HepG2 (cell line): ENCODE data around the gene CDH22. TPM values are rescaled to one million over a fixed set of nuclear protein-coding genes. Genes with fewer than 3 reads are reported as not detected.

Source experiments
- CBX5 ChIP-seq: sonication (generic); formaldehyde crosslinking; IDR thresholded peaks from 2 replicates; pipeline ENCODE4 v1.4.0; 2020; ENCODE audit warnings: missing genetic modification reagents, borderline replicate concordance
- JUNB ChIP-seq: sonication (generic); formaldehyde crosslinking; IDR thresholded peaks from 2 replicates; pipeline ENCODE4 v1.8.0; 2022; ENCODE audit warnings: missing genetic modification reagents, mild to moderate bottlenecking, borderline replicate concordance
- KDM4B ChIP-seq: sonication (generic); formaldehyde crosslinking; IDR thresholded peaks from 2 replicates; pipeline ENCODE4 v1.4.0; 2020; ENCODE audit warnings: missing genetic modification reagents
- KLF16 ChIP-seq, 2 experiments: sonication (generic) in 1 of 2; formaldehyde crosslinking in 1 of 2; IDR thresholded peaks; 2 replicates each; pipeline versions ENCODE4 v1.6.1 to v1.8.0; 2016 to 2023; ENCODE audit warnings: missing genetic modification reagents in 2 of 2, missing compliant biosample characterization in 1 of 2
- KLF6 ChIP-seq: IDR thresholded peaks from 2 replicates; pipeline ENCODE4 v1.8.0; 2016; ENCODE audit warnings: missing biosample characterization, missing genetic modification reagents
- MAZ ChIP-seq, 2 experiments: sonication (generic) in 1 of 2; formaldehyde crosslinking in 1 of 2; IDR thresholded peaks; 2 replicates each; pipeline versions ENCODE4 v1.5.0 to v1.6.1; 2012 to 2020; ENCODE audit warnings: low read depth in 2 of 2, mild to moderate bottlenecking in 2 of 2, borderline replicate concordance in 1 of 2, improper control_type of control experiment in 1 of 2, low read length in 1 of 2, missing genetic modification reagents in 1 of 2, moderate library complexity in 1 of 2
- MEIS1 ChIP-seq: sonication (generic); formaldehyde crosslinking; IDR thresholded peaks from 2 replicates; pipeline ENCODE4 v1.9.0; 2021; ENCODE audit warnings: mild to moderate bottlenecking, missing genetic modification reagents, moderate library complexity, borderline replicate concordance
- MIER3 ChIP-seq: IDR thresholded peaks from 2 replicates; pipeline ENCODE4 v1.6.1; 2016; ENCODE audit warnings: missing compliant biosample characterization, borderline replicate concordance
- SOX6 ChIP-seq, 2 experiments: fragments of 450-650 bp in 1 of 2; sonication (generic) in 1 of 2; formaldehyde crosslinking in 1 of 2; IDR thresholded peaks; 2 replicates each; pipeline versions ENCODE4 v1.4.0 to v1.6.1; 2017 to 2020; ENCODE audit warnings: antibody characterized with exemption in 1 of 2, mild to moderate bottlenecking in 1 of 2, missing genetic modification reagents in 1 of 2
- SRY ChIP-seq: sonication (generic); formaldehyde crosslinking; IDR thresholded peaks from 2 replicates; pipeline ENCODE4 v1.8.0; 2022; ENCODE audit warnings: mild to moderate bottlenecking, missing genetic modification reagents
- STAT5B ChIP-seq: sonication (generic); formaldehyde crosslinking; IDR thresholded peaks from 2 replicates; pipeline ENCODE4 v1.4.0; 2020; ENCODE audit warnings: missing genetic modification reagents
- TAF1 ChIP-seq: sonication (generic); formaldehyde crosslinking; IDR thresholded peaks from 2 replicates; pipeline ENCODE4 v1.4.0; 2020; ENCODE audit warnings: missing genetic modification reagents
- TEAD3 ChIP-seq: optimal IDR thresholded peaks from 2 replicates; pipeline ENCODE3; 2016; ENCODE audit warnings: borderline replicate concordance
- ZNF335 ChIP-seq: sonication (generic); formaldehyde crosslinking; IDR thresholded peaks from 2 replicates; pipeline ENCODE4 v1.4.0; 2020; ENCODE audit warnings: missing genetic modification reagents
- ZNF430 ChIP-seq: sonication (generic); formaldehyde crosslinking; IDR thresholded peaks from 2 replicates; pipeline ENCODE4 v1.9.0; 2021; ENCODE audit warnings: mild to moderate bottlenecking, missing genetic modification reagents
- ZNF431 ChIP-seq: sonication (generic); formaldehyde crosslinking; IDR thresholded peaks from 2 replicates; pipeline ENCODE4 v1.9.0; 2022; ENCODE audit warnings: missing genetic modification reagents, low read depth, mild to moderate bottlenecking, borderline replicate concordance
- ZNF558 ChIP-seq: sonication (generic); formaldehyde crosslinking; IDR thresholded peaks from 2 replicates; pipeline ENCODE4 v1.9.0; 2022; ENCODE audit warnings: mild to moderate bottlenecking, missing genetic modification reagents, borderline replicate concordance
- polyA plus RNA-seq, 8 experiments: library from polyadenylated mRNA; depleted of rRNA in 3 of 8; stranded (reverse) in 7 of 8; unstranded in 1 of 8; fragments of >200 nt; fragmentation: Illumina TruSeq in 4 of 8; extraction: Trizol in 4 of 8; gene quantifications; 2 replicates each; pipeline versions ENCODE4 v1.2.1 to v1.2.3, GENCODE V29; 2011 to 2016; ENCODE audit warnings: low read depth in 4 of 8, missing spikeins in 1 of 8, mixed read lengths in 1 of 8; ENCODE audit not compliant: insufficient read depth in 1 of 8
- total RNA-seq, 5 experiments: library from RNA; depleted of rRNA; stranded (reverse); fragments of >200 nt; fragmentation: Illumina TruSeq; extraction: Trizol; gene quantifications; 2 replicates each; pipeline ENCODE4 v1.2.3, GENCODE V29; 2016; ENCODE audit warnings: low read depth in 1 of 5
- TF ChIP-seq, protein P1 (sequence below): sonication (generic); IDR thresholded peaks from 2 replicates; pipeline ENCODE4 v1.6.1; 2016; ENCODE audit warnings: low read depth, borderline replicate concordance
- TF ChIP-seq, protein P2 (sequence below): sonication (generic); formaldehyde crosslinking; IDR thresholded peaks from 2 replicates; pipeline ENCODE4 v1.4.0; 2020; ENCODE audit warnings: missing genetic modification reagents
- TF ChIP-seq, protein P3 (sequence below), 2 experiments: IDR thresholded peaks; 2 replicates each; pipeline ENCODE4 v1.6.1; 2011 to 2012; ENCODE audit warnings: low read length in 2 of 2, borderline replicate concordance in 1 of 2, low read depth in 1 of 2, mild to moderate bottlenecking in 1 of 2, moderate library complexity in 1 of 2
- TF ChIP-seq, protein P4 (sequence below): sonication (generic); formaldehyde crosslinking; IDR thresholded peaks from 2 replicates; pipeline ENCODE4 v1.9.0; 2022; ENCODE audit warnings: missing genetic modification reagents, mild to moderate bottlenecking, borderline replicate concordance

CDH22 gene
- total and polyA plus RNA-seq, 2 of the 13 experiments (the other 11 are each of a cell fraction or from before 2014, with no cell fraction given) = not detected

DNA sequence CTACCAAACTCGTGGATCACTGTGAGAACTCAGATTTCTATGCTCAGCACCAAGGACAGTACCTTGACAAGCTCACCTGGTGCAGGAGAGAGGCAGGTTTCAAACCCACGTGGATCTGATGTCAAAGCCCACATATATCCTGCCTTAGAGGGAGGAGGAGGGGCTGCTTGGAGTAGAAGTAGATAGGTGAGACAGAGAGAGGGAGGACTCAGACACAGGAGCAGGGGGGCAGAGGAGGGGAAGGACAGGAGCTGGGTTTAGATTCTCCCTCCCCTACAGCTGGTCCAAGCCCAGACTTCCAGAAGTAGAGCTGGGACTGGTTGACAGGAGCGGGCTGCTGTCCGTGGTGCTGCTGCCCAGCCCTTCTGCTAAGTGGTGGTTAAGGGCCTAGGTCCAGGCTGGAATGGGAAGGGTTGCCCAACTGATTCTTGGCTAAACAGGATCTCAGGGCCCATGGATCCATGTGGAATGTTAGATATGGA is 77.5 kb downstream of the CDH22 start (continued):
- TF ChIP-seq TAF1 (CRISPR knock-in tag) = no peak
- TF ChIP-seq SRY = peak; percentile 96
- TF ChIP-seq, protein P1, sequence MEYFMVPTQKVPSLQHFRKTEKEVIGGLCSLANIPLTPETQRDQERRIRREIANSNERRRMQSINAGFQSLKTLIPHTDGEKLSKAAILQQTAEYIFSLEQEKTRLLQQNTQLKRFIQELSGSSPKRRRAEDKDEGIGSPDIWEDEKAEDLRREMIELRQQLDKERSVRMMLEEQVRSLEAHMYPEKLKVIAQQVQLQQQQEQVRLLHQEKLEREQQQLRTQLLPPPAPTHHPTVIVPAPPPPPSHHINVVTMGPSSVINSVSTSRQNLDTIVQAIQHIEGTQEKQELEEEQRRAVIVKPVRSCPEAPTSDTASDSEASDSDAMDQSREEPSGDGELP = peak; percentile 43; the same call in 1 of the 2 replicates
- TF ChIP-seq, protein P2, sequence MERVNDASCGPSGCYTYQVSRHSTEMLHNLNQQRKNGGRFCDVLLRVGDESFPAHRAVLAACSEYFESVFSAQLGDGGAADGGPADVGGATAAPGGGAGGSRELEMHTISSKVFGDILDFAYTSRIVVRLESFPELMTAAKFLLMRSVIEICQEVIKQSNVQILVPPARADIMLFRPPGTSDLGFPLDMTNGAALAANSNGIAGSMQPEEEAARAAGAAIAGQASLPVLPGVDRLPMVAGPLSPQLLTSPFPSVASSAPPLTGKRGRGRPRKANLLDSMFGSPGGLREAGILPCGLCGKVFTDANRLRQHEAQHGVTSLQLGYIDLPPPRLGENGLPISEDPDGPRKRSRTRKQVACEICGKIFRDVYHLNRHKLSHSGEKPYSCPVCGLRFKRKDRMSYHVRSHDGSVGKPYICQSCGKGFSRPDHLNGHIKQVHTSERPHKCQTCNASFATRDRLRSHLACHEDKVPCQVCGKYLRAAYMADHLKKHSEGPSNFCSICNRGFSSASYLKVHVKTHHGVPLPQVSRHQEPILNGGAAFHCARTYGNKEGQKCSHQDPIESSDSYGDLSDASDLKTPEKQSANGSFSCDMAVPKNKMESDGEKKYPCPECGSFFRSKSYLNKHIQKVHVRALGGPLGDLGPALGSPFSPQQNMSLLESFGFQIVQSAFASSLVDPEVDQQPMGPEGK (CRISPR knock-in tag) = 0 out of 2 replicates have a peak, but pooled peaks have one; percentile 23
- TF ChIP-seq KLF6 (CRISPR knock-in tag) = peak; percentile 89
- TF ChIP-seq MEIS1 (CRISPR knock-in tag) = 0 out of 2 replicates have a peak, but pooled peaks have one; percentile 47
- TF ChIP-seq ZNF431 (CRISPR knock-in tag) = peak; percentile 32; the same call in 1 of the 2 replicates
- TF ChIP-seq, protein P3, sequence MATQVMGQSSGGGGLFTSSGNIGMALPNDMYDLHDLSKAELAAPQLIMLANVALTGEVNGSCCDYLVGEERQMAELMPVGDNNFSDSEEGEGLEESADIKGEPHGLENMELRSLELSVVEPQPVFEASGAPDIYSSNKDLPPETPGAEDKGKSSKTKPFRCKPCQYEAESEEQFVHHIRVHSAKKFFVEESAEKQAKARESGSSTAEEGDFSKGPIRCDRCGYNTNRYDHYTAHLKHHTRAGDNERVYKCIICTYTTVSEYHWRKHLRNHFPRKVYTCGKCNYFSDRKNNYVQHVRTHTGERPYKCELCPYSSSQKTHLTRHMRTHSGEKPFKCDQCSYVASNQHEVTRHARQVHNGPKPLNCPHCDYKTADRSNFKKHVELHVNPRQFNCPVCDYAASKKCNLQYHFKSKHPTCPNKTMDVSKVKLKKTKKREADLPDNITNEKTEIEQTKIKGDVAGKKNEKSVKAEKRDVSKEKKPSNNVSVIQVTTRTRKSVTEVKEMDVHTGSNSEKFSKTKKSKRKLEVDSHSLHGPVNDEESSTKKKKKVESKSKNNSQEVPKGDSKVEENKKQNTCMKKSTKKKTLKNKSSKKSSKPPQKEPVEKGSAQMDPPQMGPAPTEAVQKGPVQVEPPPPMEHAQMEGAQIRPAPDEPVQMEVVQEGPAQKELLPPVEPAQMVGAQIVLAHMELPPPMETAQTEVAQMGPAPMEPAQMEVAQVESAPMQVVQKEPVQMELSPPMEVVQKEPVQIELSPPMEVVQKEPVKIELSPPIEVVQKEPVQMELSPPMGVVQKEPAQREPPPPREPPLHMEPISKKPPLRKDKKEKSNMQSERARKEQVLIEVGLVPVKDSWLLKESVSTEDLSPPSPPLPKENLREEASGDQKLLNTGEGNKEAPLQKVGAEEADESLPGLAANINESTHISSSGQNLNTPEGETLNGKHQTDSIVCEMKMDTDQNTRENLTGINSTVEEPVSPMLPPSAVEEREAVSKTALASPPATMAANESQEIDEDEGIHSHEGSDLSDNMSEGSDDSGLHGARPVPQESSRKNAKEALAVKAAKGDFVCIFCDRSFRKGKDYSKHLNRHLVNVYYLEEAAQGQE (IDR thresholded peaks at IDR 0.05; ENCODE audit: borderline replicate concordance in 1 of 2, low read depth in 1 of 2, low read length in 2 of 2) = peak; percentile 89 to 93
- TF ChIP-seq MAZ (IDR thresholded peaks at IDR 0.05; ENCODE audit: borderline replicate concordance, low read depth, low read length) = no peak
- TF ChIP-seq MAZ (CRISPR knock-in tag; IDR thresholded peaks at IDR 0.05; ENCODE audit: low read depth) = 0 out of 2 replicates have a peak, but pooled peaks have one; percentile 33
- no peak for TF ChIP-seq SOX6 (IDR thresholded peaks at IDR 0.05)
- no peak for TF ChIP-seq SOX6 (CRISPR knock-in tag; IDR thresholded peaks at IDR 0.05)
- TF ChIP-seq JUNB = 0 out of 2 replicates have a peak, but pooled peaks have one; percentile 58
- TF ChIP-seq ZNF335 (CRISPR knock-in tag) = peak; percentile 78
- TF ChIP-seq ZNF430 = peak; percentile 94
- TF ChIP-seq KLF16 (CRISPR knock-in tag; IDR thresholded peaks at IDR 0.05) = peak in 1 of 2 experiments; percentile 72; a peak in 1 of 4 replicates
- TF ChIP-seq TEAD3 = peak; percentile 24
- TF ChIP-seq, protein P4, sequence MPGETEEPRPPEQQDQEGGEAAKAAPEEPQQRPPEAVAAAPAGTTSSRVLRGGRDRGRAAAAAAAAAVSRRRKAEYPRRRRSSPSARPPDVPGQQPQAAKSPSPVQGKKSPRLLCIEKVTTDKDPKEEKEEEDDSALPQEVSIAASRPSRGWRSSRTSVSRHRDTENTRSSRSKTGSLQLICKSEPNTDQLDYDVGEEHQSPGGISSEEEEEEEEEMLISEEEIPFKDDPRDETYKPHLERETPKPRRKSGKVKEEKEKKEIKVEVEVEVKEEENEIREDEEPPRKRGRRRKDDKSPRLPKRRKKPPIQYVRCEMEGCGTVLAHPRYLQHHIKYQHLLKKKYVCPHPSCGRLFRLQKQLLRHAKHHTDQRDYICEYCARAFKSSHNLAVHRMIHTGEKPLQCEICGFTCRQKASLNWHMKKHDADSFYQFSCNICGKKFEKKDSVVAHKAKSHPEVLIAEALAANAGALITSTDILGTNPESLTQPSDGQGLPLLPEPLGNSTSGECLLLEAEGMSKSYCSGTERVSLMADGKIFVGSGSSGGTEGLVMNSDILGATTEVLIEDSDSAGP (CRISPR knock-in tag) = no peak
- peak; percentile 53; the same call in 1 of the 2 replicates for TF ChIP-seq MIER3 (CRISPR knock-in tag)
- TF ChIP-seq KDM4B (CRISPR knock-in tag) = peak; percentile 82; the same call in 1 of the 2 replicates
- TF ChIP-seq ZNF558 (CRISPR knock-in tag) = peak; percentile 45; the same call in 1 of the 2 replicates
- peak; percentile 92 for TF ChIP-seq STAT5B (CRISPR knock-in tag)
- 0 out of 2 replicates have a peak, but pooled peaks have one; percentile 37 for TF ChIP-seq CBX5 (CRISPR knock-in tag)
